ENCODE data around the gene CEP20.
"Not testable (repeated sequence)": the region's sequence is repeated elsewhere in the genome, so short reads cannot be mapped to it uniquely, and the experiment has no call there.

The CEP20 gene

GRCh38 chr16:15870011-15870410 is 18.4 kb downstream of the CEP20 start:
- in situ Hi-C loops (cut with MboI; ENCODE audit: low pct_unique_long_range_greater_than_20kb, low sequenced_read_pairs) = no loop called here
- DNase-seq = no peak

GRCh38 chr16:15866451-15866850 is 22.0 kb downstream of the CEP20 start:
- in situ Hi-C loops (cut with MboI; ENCODE audit: low pct_unique_long_range_greater_than_20kb, low sequenced_read_pairs) = no loop called here

GRCh38 chr16:15865742-15866141 is 22.7 kb downstream of the CEP20 start:
- no peak for DNase-seq
- in situ Hi-C loops (cut with MboI; ENCODE audit: low pct_unique_long_range_greater_than_20kb, low sequenced_read_pairs) = no loop called here

More at GRCh38 chr16:15866451-15866850, 22.0 kb downstream of the CEP20 start:
- DNase-seq = no peak

GRCh38 chr16:15864939-15865338 is 23.5 kb downstream of the CEP20 start:
- DNase-seq = no peak
- in situ Hi-C loops (cut with MboI; ENCODE audit: low pct_unique_long_range_greater_than_20kb, low sequenced_read_pairs) = no loop called here

GRCh38 chr16:15861996-15862395 is 26.4 kb downstream of the CEP20 start:
- in situ Hi-C loops (cut with MboI; ENCODE audit: low pct_unique_long_range_greater_than_20kb, low sequenced_read_pairs) = no loop called here
- DNase-seq = no peak

GRCh38 chr16:15858921-15859668 is 29.3 kb downstream of the CEP20 start:
- in situ Hi-C loops (cut with MboI; ENCODE audit: low pct_unique_long_range_greater_than_20kb, low sequenced_read_pairs) = no loop called here
- no peak for DNase-seq

- in situ Hi-C loops (cut with MboI; ENCODE audit: low pct_unique_long_range_greater_than_20kb, low sequenced_read_pairs) = no loop called here
- DNase-seq = no peak
Observed at GRCh38 chr16:15857724-15858560, 30.5 kb downstream of the CEP20 start.

GRCh38 chr16:15856901-15857698 is 31.3 kb downstream of the CEP20 start, which contains the start of gene MYH11:
MYH11 (minus strand) TSS chr16:15857028; CDS start chr16:15838252, 18,776 bp downstream.
- DNase-seq = no peak
- in situ Hi-C loops (cut with MboI; ENCODE audit: low pct_unique_long_range_greater_than_20kb, low sequenced_read_pairs) = no loop called here

GRCh38 chr16:15856182-15856581 is 32.2 kb downstream of the CEP20 start:
- in situ Hi-C loops (cut with MboI; ENCODE audit: low pct_unique_long_range_greater_than_20kb, low sequenced_read_pairs) = no loop called here
- DNase-seq = no peak

- DNase-seq = no peak
- in situ Hi-C loops (cut with MboI; ENCODE audit: low pct_unique_long_range_greater_than_20kb, low sequenced_read_pairs) = no loop called here
Observed at GRCh38 chr16:15855704-15856003, 32.7 kb downstream of the CEP20 start.

- DNase-seq = no peak
- in situ Hi-C loops (cut with MboI; ENCODE audit: low pct_unique_long_range_greater_than_20kb, low sequenced_read_pairs) = no loop called here
Observed at GRCh38 chr16:15854906-15855703, 33.3 kb downstream of the CEP20 start.

GRCh38 chr16:15854061-15854460 is 34.3 kb downstream of the CEP20 start:
- in situ Hi-C loops (cut with MboI; ENCODE audit: low pct_unique_long_range_greater_than_20kb, low sequenced_read_pairs) = no loop called here
- no peak for DNase-seq

GRCh38 chr16:15853021-15853420 is 35.4 kb downstream of the CEP20 start:
- in situ Hi-C loops (cut with MboI; ENCODE audit: low pct_unique_long_range_greater_than_20kb, low sequenced_read_pairs) = no loop called here
- no peak for DNase-seq

- DNase-seq; in situ Hi-C loops (cut with MboI; ENCODE audit: low pct_unique_long_range_greater_than_20kb, low sequenced_read_pairs): not testable (repeated sequence)
Observed at GRCh38 chr16:15850555-15850954, 37.8 kb downstream of the CEP20 start.

GRCh38 chr16:15849209-15849981 is 39.0 kb downstream of the CEP20 start:
- no peak for DNase-seq
- in situ Hi-C loops (cut with MboI; ENCODE audit: low pct_unique_long_range_greater_than_20kb, low sequenced_read_pairs) = no loop called here

- in situ Hi-C loops (cut with MboI; ENCODE audit: low pct_unique_long_range_greater_than_20kb, low sequenced_read_pairs) = no loop called here
- no peak for DNase-seq
Observed at GRCh38 chr16:15847611-15848175, 40.7 kb downstream of the CEP20 start.

- DNase-seq = no peak
- in situ Hi-C loops (cut with MboI; ENCODE audit: low pct_unique_long_range_greater_than_20kb, low sequenced_read_pairs) = no loop called here
Observed at GRCh38 chr16:15846510-15846909, 41.9 kb downstream of the CEP20 start.
